WTC11 (cell line): ENCODE measurements around the gene TMEM174.

Source experiments
- KAT7 ChIP-seq: sonication (generic); formaldehyde crosslinking; IDR thresholded peaks from 2 replicates; pipeline ENCODE4 v1.8.1; 2023; ENCODE audit warnings: missing genetic modification reagents, mild to moderate bottlenecking, borderline replicate concordance
- SP1 ChIP-seq: sonication (generic); formaldehyde crosslinking; conservative IDR thresholded peaks from 2 replicates; pipeline ENCODE4 v1.8.1; 2022; ENCODE audit warnings: missing genetic modification reagents
- TF ChIP-seq, protein P1 (sequence below): sonication (generic); formaldehyde crosslinking; IDR thresholded peaks from 2 replicates; pipeline ENCODE4 v1.8.1; 2023; ENCODE audit warnings: mild to moderate bottlenecking, missing genetic modification reagents, moderate library complexity

DNA sequence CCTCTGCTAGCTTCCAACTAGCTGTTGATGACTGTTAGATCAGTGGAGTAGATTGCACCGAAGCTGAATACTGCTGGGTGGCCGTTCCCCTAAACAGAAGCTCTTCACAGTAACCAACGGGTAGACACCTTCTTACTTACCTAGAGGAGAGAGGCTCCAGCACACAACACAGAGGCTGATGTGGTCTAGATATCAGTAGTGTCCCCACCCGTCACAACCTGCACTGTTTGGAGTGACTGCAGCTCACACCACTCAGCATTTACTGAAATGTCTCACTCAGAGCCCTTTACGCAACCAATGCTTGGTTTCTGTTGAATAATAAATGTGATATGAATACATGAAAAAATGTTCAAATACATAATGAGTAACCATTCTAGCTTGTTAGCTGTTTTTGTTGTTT is 5.3 kb downstream of the TMEM174 start:
- TF ChIP-seq KAT7 (CRISPR knock-in tag) (no peak), SP1 (CRISPR knock-in tag) (no peak)
- TF ChIP-seq, protein P1, sequence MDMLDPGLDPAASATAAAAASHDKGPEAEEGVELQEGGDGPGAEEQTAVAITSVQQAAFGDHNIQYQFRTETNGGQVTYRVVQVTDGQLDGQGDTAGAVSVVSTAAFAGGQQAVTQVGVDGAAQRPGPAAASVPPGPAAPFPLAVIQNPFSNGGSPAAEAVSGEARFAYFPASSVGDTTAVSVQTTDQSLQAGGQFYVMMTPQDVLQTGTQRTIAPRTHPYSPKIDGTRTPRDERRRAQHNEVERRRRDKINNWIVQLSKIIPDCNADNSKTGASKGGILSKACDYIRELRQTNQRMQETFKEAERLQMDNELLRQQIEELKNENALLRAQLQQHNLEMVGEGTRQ (CRISPR knock-in tag): no peak
